Spleen (tissue), 11 donors: ENCODE measurements around the gene PPP1R13B. TPM values are rescaled to one million over a fixed set of nuclear protein-coding genes. Genes with fewer than 3 reads are reported as not detected.

Experiments used
- DNase-seq: peaks from one replicate; pipeline ENCODE4 v3.0.0-alpha.2; 2020
- H3K27ac ChIP-seq, 8 donors: fragments of 200-600 bp; sonication (generic) in 7 of 8; 1 replicate in 4 of 8; 2 replicates in 4 of 8; pipeline versions ENCODE4 v1.5.0 to v1.8.0; 2016 to 2021; ENCODE audit warnings: inconsistent platforms in 4 of 8, mild to moderate bottlenecking in 4 of 8, moderate library complexity in 1 of 8
- H3K27me3 ChIP-seq, 7 donors: fragments of 200-600 bp; sonication (generic) in 6 of 7; replicated peaks in 1 of 7; 1 replicate in 4 of 7; 2 replicates in 3 of 7; pipeline versions ENCODE4 v1.5.0 to v1.8.0; 2016 to 2021; ENCODE audit warnings: inconsistent platforms in 3 of 7, mild to moderate bottlenecking in 1 of 7
- H3K36me3 ChIP-seq, 6 donors: fragments of 200-600 bp; sonication (generic) in 5 of 6; 1 replicate in 4 of 6; 2 replicates in 2 of 6; pipeline versions ENCODE4 v1.5.0 to v1.8.0; 2016 to 2021; ENCODE audit warnings: inconsistent platforms in 2 of 6
- H3K4me1 ChIP-seq, 6 donors: fragments of 200-600 bp; sonication (generic) in 5 of 6; 1 replicate in 3 of 6; 2 replicates in 3 of 6; pipeline versions ENCODE4 v1.5.0 to v1.8.0; 2016 to 2021; ENCODE audit warnings: inconsistent platforms in 3 of 6
- H3K4me3 ChIP-seq, 8 donors: fragments of 200-600 bp; sonication (generic) in 7 of 8; 1 replicate in 4 of 8; 2 replicates in 4 of 8; pipeline versions ENCODE4 v1.5.0 to v1.8.0; 2016 to 2021; ENCODE audit warnings: inconsistent platforms in 4 of 8, mild to moderate bottlenecking in 4 of 8, moderate library complexity in 2 of 8
- H3K9me3 ChIP-seq, 8 donors: fragments of 200-600 bp; sonication (generic) in 7 of 8; 1 replicate in 4 of 8; 2 replicates in 4 of 8; pipeline versions ENCODE4 v1.5.0 to v1.8.0; 2016 to 2021; ENCODE audit warnings: inconsistent platforms in 4 of 8
- POLR2A ChIP-seq, 3 donors: fragments of 450-650 bp; IDR thresholded peaks; one replicate each; pipeline ENCODE4 v1.5.1; 2017; ENCODE audit warnings: antibody characterized with exemption in 3 of 3, mild to moderate bottlenecking in 1 of 3
- POLR2AphosphoS5 ChIP-seq, 3 donors: sonication (generic); formaldehyde crosslinking; IDR thresholded peaks; one replicate each; pipeline ENCODE4 v1.5.1; 2017; ENCODE audit warnings: antibody characterized with exemption in 3 of 3
- WGBS, 5 donors: extraction: QIAGEN DNeasy Blood & Tissue Kit in 3 of 5; methylation state at CpG; one replicate each; pipeline versions ENCODE4 v1.1.5 to v1.1.7; 2013 to 2018; 5-methylcytosine and 5-hydroxymethylcytosine counted together
- intact Hi-C: fragments of 100-400 bp; cut with DNase I; formaldehyde crosslinking; loops from one replicate; pipeline ENCODE4 v1.15.0; 2023; ENCODE audit warnings: low total_unique reads
- polyA plus RNA-seq, 3 donors: library from polyadenylated mRNA; stranded (reverse); fragments of 200-250 nt; gene quantifications; one replicate each; pipeline ENCODE4 v1.2.1, GENCODE V29; 2013
- total RNA-seq, 7 donors: library from RNA; depleted of rRNA in 3 of 7; stranded (reverse); fragments of >200 nt in 3 of 7; fragmentation: NEBNext Ultra II Directional in 4 of 7; extraction: Animal tissue kit (Norgen Biotek cat#: 25700) in 4 of 7; gene quantifications; one replicate each; pipeline versions ENCODE4 v1.1.0 to v1.2.1, GENCODE V29; 2016 to 2021
- TF ChIP-seq, protein P1 (sequence below), 11 experiments: fragments of 200-600 bp in 7 of 11; fragments of 450-650 bp in 4 of 11; sonication (generic) in 4 of 11; IDR thresholded peaks in 8 of 11; conservative IDR thresholded peaks in 3 of 11; 1 replicate in 7 of 11; 2 replicates in 4 of 11; pipeline versions ENCODE4 v1.4.0 to v1.8.0; 2016 to 2021; ENCODE audit warnings: antibody characterized with exemption in 11 of 11, inconsistent platforms in 4 of 11, mild to moderate bottlenecking in 1 of 11
- donor health status: healthy with polysubstance abuse.
- donor health status: DM: no; HTN: no; CAD: no; lungs with moderate emphysema.
- donor health status: DM: no; HTN: no; CAD: no.
- donor health status: Bipolar disorder and iron deficiency.
- donor health status: healthy.
- donor health status: DM: no; HTN: no; CAD: no.
- donor health status: DM: yes; HTN: yes; CAD: no.

Gene PPP1R13B
- total and polyA plus RNA-seq, 10 donors, result 5.7 to 95.3 (median 36.6) TPM

- peaks cover 0 to 32% (median 15%) of the 10 kb centered on the region in 6 donors for H3K4me1 ChIP-seq
Observed at GRCh38 chr14:103735022-103735421, 112.4 kb downstream of the PPP1R13B start.

DNA sequence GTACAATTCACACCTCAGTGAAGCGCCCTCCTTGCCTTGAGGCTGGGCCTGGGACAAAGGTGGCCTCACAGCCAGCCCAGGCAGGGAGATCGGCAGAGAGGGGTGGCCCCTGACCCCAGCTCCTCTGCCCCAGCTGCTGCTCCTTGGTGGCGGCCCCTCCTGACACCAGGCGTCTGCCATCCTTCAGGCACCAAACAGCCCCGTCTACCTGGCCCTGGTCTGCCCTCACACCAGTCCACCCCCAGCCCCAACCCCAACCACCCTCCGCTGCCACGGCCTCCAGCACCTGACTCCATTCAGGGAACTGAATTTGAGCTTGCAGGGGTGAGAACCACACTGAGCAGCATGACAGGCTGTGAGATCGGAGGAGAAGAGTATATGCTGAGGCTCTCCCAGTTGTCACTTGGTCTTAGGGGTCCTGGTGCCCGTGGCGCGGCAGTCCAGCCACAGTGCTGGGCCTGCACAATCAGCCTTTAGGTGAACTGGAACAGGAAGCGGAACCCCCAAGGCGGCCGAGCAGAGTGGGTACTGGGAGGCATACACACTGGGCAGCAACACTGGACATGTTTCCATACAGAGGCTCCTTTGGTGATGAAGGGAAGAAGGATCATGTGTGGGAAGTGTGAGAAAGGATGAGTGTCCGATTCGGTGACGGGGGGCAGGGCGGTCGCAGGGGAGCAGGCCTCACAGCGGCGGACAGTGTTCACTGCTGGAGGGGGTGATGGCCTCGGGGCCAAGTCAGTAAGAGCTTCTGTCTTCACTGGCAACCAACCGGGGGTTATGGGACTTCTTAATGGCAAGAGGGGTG lies 113.1 kb downstream of the PPP1R13B start:
- peak; percentile 62 for DNase-seq
- peak in 2 of 3 donors; percentile 10 to 15 for TF ChIP-seq POLR2AphosphoS5 (IDR thresholded peaks at IDR 0.05)
- TF ChIP-seq, protein P1, sequence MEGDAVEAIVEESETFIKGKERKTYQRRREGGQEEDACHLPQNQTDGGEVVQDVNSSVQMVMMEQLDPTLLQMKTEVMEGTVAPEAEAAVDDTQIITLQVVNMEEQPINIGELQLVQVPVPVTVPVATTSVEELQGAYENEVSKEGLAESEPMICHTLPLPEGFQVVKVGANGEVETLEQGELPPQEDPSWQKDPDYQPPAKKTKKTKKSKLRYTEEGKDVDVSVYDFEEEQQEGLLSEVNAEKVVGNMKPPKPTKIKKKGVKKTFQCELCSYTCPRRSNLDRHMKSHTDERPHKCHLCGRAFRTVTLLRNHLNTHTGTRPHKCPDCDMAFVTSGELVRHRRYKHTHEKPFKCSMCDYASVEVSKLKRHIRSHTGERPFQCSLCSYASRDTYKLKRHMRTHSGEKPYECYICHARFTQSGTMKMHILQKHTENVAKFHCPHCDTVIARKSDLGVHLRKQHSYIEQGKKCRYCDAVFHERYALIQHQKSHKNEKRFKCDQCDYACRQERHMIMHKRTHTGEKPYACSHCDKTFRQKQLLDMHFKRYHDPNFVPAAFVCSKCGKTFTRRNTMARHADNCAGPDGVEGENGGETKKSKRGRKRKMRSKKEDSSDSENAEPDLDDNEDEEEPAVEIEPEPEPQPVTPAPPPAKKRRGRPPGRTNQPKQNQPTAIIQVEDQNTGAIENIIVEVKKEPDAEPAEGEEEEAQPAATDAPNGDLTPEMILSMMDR (IDR thresholded peaks at IDR 0.05 in 8 of 11, conservative IDR thresholded peaks at IDR 0.05 in 3 of 11), result no peak
- no peaks in the 10 kb centered on the region for H3K9me3 ChIP-seq
- intact Hi-C loops, result no loop called here
- H3K4me3 ChIP-seq, result no peak overlapping the region
- H3K36me3 ChIP-seq, result peaks cover 0 to 99% (median 62%) of the 10 kb centered on the region in 6 donors
- WGBS, 5 donors, result 87 to 94% (median 93%) methylated on average over 21 to 23 of the region's 23 CpGs
- no peaks in the 10 kb centered on the region for H3K27me3 ChIP-seq
- peak overlapping the region in 4 of 8 donors; percentile 9 to 54 (median 33) for H3K27ac ChIP-seq
- H3K4me1 ChIP-seq, result peaks cover 0 to 39% (median 18%) of the 10 kb centered on the region in 6 donors

More at GRCh38 chr14:103735022-103735421, 112.4 kb downstream of the PPP1R13B start:
- H3K36me3 ChIP-seq, result peaks cover 0 to 99% (median 61%) of the 10 kb centered on the region in 6 donors
- no peak overlapping the region for H3K4me3 ChIP-seq
- peak; percentile 74 for DNase-seq
- H3K27me3 ChIP-seq, result no peaks in the 10 kb centered on the region
- intact Hi-C loops, result no loop called here
- H3K27ac ChIP-seq, result peak overlapping the region in 5 of 8 donors; percentile 9 to 54 (median 30)
- no peaks in the 10 kb centered on the region for H3K9me3 ChIP-seq
- TF ChIP-seq, protein P1 (IDR thresholded peaks at IDR 0.05 in 8 of 11, conservative IDR thresholded peaks at IDR 0.05 in 3 of 11), result no peak
- TF ChIP-seq POLR2AphosphoS5 (IDR thresholded peaks at IDR 0.05) (peak in 2 of 3 donors; percentile 43 to 47), POLR2A (IDR thresholded peaks at IDR 0.05) (no peak)
- WGBS, 5 donors, result 65 to 73% (median 69%) methylated on average over 9 to 12 of the region's 12 CpGs

GRCh38 chr14:103733651-103734050 lies 113.7 kb downstream of the PPP1R13B start:
- no peak overlapping the region for H3K4me3 ChIP-seq
- no peak overlapping the region for H3K27ac ChIP-seq
- H3K27me3 ChIP-seq, result no peaks in the 10 kb centered on the region
- no peak for TF ChIP-seq POLR2AphosphoS5 (IDR thresholded peaks at IDR 0.05)
- TF ChIP-seq, protein P1 (IDR thresholded peaks at IDR 0.05 in 8 of 11, conservative IDR thresholded peaks at IDR 0.05 in 3 of 11), result no peak
- no peak for TF ChIP-seq POLR2A (IDR thresholded peaks at IDR 0.05)
- no peaks in the 10 kb centered on the region for H3K9me3 ChIP-seq
- peak; percentile 51 for DNase-seq
- intact Hi-C loops, result no loop called here
- peaks cover 0 to 99% (median 62%) of the 10 kb centered on the region in 6 donors for H3K36me3 ChIP-seq
- 90 to 95% (median 93%) methylated on average over 14 of the region's 14 CpGs for WGBS, 5 donors
- peaks cover 0 to 41% (median 18%) of the 10 kb centered on the region in 6 donors for H3K4me1 ChIP-seq
